Ascending aorta (tissue), 2 donors: Measurements from ENCODE around the gene MGAT5B. TPM values are rescaled to one million over a fixed set of nuclear protein-coding genes. Genes with fewer than 3 reads are reported as not detected.
"Not testable (repeated sequence)": the region's sequence is repeated elsewhere in the genome, so short reads cannot be mapped to it uniquely, and the experiment has no call there.

Experiments used
- DNase-seq, 2 donors: peaks; one replicate each; pipeline ENCODE4 v3.0.0-alpha.2; 2019; ENCODE audit warnings: low spot score in 2 of 2
- H3K27ac ChIP-seq, 2 donors: fragments of 200-600 bp; sonication (generic); one replicate each; pipeline ENCODE4 v1.5.1; 2016 to 2017; ENCODE audit warnings: mild to moderate bottlenecking in 1 of 2
- H3K27me3 ChIP-seq: fragments of 200-600 bp; sonication (generic); one replicate; pipeline ENCODE4 v1.5.1; 2017
- H3K36me3 ChIP-seq, 2 donors: fragments of 200-600 bp; sonication (generic); one replicate each; pipeline ENCODE4 v1.5.1; 2016
- H3K4me1 ChIP-seq, 2 donors: fragments of 200-600 bp; sonication (generic); one replicate each; pipeline ENCODE4 v1.5.1; 2016 to 2017; ENCODE audit warnings: mild to moderate bottlenecking in 1 of 2
- H3K4me3 ChIP-seq, 2 donors: fragments of 200-600 bp; sonication (generic); one replicate each; pipeline ENCODE4 v1.5.1; 2016 to 2017; ENCODE audit warnings: mild to moderate bottlenecking in 1 of 2
- H3K9me3 ChIP-seq, 2 donors: fragments of 200-600 bp; sonication (generic); one replicate each; pipeline ENCODE4 v1.5.1; 2016
- intact Hi-C: fragments of 100-400 bp; cut with DNase I; formaldehyde crosslinking; loops from one replicate; pipeline ENCODE4 v1.15.1; 2023
- total RNA-seq: library from RNA; depleted of rRNA; stranded (reverse); fragments of >200 nt; gene quantifications from one replicate; pipeline ENCODE4 v1.1.0, GENCODE V29; 2016
- TF ChIP-seq, protein P1 (sequence below), 3 experiments: fragments of 200-600 bp in 2 of 3; fragments of 450-650 bp in 1 of 3; sonication (generic) in 2 of 3; IDR thresholded peaks; one replicate each; pipeline ENCODE4 v1.5.1; 2016 to 2019; ENCODE audit warnings: antibody characterized with exemption in 3 of 3, mild to moderate bottlenecking in 1 of 3, moderate library complexity in 1 of 3

MGAT5B gene
- total RNA-seq, 1 donor from 2014 or later, result not detected

DNA sequence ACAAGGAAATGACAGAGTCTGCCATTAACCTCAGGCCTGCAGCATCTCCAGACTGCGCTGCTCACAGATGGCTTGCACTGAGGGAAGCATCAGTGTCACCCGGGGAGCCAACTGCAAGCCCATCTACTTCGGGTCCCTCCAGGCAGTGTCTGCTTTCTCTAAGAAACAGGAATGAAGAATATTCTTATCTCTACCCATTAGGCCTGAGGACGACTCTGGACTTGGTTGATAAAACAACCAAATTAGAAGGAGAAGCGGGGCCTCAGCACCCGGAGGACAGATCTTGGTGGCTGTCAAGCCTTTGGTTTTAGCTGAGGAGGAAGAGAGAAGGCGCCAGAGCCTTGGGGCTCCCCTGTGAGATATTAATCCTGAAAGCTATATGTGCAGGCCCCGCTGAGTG is 19.5 kb upstream of the MGAT5B start:
- intact Hi-C loops, result no loop called here
- H3K4me3 ChIP-seq, result no peak overlapping the region
- TF ChIP-seq, protein P1, sequence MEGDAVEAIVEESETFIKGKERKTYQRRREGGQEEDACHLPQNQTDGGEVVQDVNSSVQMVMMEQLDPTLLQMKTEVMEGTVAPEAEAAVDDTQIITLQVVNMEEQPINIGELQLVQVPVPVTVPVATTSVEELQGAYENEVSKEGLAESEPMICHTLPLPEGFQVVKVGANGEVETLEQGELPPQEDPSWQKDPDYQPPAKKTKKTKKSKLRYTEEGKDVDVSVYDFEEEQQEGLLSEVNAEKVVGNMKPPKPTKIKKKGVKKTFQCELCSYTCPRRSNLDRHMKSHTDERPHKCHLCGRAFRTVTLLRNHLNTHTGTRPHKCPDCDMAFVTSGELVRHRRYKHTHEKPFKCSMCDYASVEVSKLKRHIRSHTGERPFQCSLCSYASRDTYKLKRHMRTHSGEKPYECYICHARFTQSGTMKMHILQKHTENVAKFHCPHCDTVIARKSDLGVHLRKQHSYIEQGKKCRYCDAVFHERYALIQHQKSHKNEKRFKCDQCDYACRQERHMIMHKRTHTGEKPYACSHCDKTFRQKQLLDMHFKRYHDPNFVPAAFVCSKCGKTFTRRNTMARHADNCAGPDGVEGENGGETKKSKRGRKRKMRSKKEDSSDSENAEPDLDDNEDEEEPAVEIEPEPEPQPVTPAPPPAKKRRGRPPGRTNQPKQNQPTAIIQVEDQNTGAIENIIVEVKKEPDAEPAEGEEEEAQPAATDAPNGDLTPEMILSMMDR (IDR thresholded peaks at IDR 0.05), result no peak
- H3K27me3 ChIP-seq, result no peaks in the 10 kb centered on the region
- H3K27ac ChIP-seq, result no peak overlapping the region
- no peak for DNase-seq
- H3K36me3 ChIP-seq, result no peaks in the 10 kb centered on the region
- H3K9me3 ChIP-seq, result no peaks in the 10 kb centered on the region
- H3K4me1 ChIP-seq, result no peaks in the 10 kb centered on the region

DNA sequence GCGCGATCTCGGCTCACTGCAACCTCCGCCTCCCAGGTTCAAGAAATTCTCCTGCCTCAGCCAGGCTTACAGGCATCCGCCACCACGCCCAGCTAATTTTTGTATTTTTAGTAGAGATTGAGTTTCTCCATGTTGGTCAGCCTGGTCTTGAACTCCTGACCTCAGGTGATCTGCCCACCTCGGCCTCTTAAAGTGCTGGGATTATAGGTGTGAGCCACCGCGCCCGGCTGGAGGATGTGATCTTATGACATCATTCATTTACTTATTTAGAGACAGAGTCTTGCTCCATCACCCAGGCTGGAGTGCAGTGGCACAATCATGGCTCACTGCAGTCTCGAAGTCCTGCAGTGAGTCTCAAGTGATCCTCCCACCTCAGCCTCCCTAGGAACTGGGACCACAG is 19.0 kb upstream of the MGAT5B start:
- DNase-seq, H3K36me3 ChIP-seq, H3K4me1 ChIP-seq, H3K27me3 ChIP-seq, H3K27ac ChIP-seq, H3K9me3 ChIP-seq, intact Hi-C loops, H3K4me3 ChIP-seq: not testable (repeated sequence)

DNA sequence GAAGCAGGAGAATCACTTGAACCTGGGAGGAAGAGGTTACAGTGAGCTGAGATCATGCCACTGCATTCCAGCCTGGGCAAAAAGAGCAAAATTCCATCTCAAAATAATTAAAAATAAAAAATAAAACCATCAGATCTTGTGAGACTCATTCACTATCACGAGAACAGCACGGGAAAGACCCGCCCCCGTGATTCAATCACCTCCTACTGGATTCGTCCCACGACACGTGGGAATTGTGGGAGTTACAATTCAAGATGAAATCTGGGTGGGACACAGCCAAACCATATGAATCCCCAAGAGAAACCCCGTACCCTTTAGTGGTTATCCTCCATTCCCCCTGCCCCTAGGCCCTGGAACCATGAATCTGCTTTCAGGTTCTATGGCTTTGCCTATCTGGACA is 15.4 kb upstream of the MGAT5B start:
- Histone ChIP-seq H3K4me1 (no peaks in the 10 kb centered on the region), H3K27ac (no peak overlapping the region), H3K27me3 (no peaks in the 10 kb centered on the region), H3K4me3 (no peak overlapping the region), H3K9me3 (no peaks in the 10 kb centered on the region), H3K36me3 (no peaks in the 10 kb centered on the region)
- TF ChIP-seq, protein P1 (IDR thresholded peaks at IDR 0.05), result no peak
- intact Hi-C loops, result no loop called here
- no peak for DNase-seq

DNA sequence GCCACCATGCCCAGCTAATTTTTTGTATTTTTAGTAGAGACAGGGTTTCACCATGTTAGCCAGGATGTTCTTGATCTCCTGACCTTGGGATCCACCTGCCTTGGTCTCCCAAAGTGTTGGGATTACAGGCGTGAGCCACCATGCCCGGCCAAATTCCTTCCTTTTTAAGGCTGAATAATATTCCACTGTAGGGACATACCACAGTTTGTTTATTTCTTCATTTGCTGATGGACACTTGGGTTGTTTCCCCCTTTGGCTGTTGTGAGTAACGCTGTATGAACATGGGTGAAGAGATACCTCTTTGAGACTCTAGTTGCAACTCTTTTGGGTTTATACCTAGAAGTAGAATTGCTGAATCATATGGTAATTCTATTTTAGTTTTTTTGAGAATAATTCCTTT is 13.1 kb upstream of the MGAT5B start:
- H3K36me3 ChIP-seq, result no peaks in the 10 kb centered on the region
- TF ChIP-seq, protein P1 (IDR thresholded peaks at IDR 0.05), result no peak
- intact Hi-C loops, result no loop called here
- H3K27me3 ChIP-seq, result no peaks in the 10 kb centered on the region
- H3K4me1 ChIP-seq, result no peaks in the 10 kb centered on the region
- H3K4me3 ChIP-seq, result no peak overlapping the region
- no peak for DNase-seq
- no peak overlapping the region for H3K27ac ChIP-seq
- no peaks in the 10 kb centered on the region for H3K9me3 ChIP-seq

DNA sequence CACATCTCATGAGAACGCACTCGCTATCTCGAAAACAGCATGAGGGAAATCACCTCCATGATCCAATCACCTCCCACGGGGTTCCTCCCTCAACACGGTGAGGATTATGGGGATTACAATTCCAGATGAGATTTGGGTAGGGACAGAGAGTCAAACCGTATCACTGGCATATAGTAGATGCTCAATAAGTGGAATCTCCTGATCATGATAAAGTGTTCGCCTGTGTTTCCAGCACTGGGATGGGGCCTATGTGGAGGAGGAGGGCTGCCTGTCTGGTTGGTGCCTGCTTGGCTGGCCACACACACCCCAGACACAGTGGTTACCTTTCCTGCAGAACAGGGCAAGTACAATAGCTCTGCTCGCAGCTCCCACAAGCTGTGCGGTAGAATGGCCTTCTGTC is 6.1 kb upstream of the MGAT5B start:
- DNase-seq, result no peak
- H3K36me3 ChIP-seq, result no peaks in the 10 kb centered on the region
- H3K4me3 ChIP-seq, result no peak overlapping the region
- H3K4me1 ChIP-seq, result no peaks in the 10 kb centered on the region
- H3K27ac ChIP-seq, result no peak overlapping the region
- TF ChIP-seq, protein P1 (IDR thresholded peaks at IDR 0.05), result no peak
- no peaks in the 10 kb centered on the region for H3K27me3 ChIP-seq
- intact Hi-C loops, result loop anchor here (10.0 kb wide), 1 partner anchor 383 kb away; no protein-coding TSS in a partner anchor
- H3K9me3 ChIP-seq, result no peaks in the 10 kb centered on the region

DNA sequence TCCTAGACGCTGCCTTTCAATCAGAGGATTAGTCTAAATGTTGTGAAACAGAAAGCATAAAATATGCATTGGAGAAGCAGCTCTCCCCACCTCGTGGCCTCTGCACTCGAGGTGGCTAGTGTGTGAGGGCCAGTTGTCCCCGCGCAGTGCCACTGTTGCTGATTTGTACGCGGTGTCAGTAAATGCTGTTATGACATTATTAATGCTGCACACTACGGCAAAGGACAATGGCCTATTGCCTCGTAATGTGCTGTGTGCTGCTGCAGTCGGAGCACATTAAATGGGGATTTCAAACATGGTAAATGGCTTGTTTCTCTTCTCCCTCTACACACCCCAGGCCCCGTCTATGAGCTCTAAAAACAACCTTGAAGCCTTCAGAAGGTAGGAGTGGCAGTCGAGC is 5.7 kb upstream of the MGAT5B start:
- Histone ChIP-seq H3K27me3 (no peaks in the 10 kb centered on the region), H3K4me3 (no peak overlapping the region), H3K27ac (no peak overlapping the region), H3K4me1 (no peaks in the 10 kb centered on the region), H3K36me3 (no peaks in the 10 kb centered on the region), H3K9me3 (no peaks in the 10 kb centered on the region)
- intact Hi-C loops, result loop anchor here (10.0 kb wide), 1 partner anchor 382 kb away; no protein-coding TSS in a partner anchor
- TF ChIP-seq, protein P1 (IDR thresholded peaks at IDR 0.05), result no peak
- DNase-seq, result no peak
